CD4-positive, alpha-beta T cell treated with Interleukin-15 for 4 hours (primary cell): Measurements from ENCODE around the gene SORBS2.
"Not testable (repeated sequence)": the region's sequence is repeated elsewhere in the genome, so short reads cannot be mapped to it uniquely, and the experiment has no call there.

ENCODE experiments used
- DNase-seq: peaks from one replicate; pipeline ENCODE4 v3.0.0-alpha.2; 2020; ENCODE audit warnings: low spot score

SORBS2 gene

GRCh38 chr4:185811509-185812364, at the start of gene SORBS2:
Gene SORBS2, minus strand, starts transcription at chr4:185812194. Its CDS starts 121,623 bp downstream, at chr4:185690571.
- no peak for DNase-seq

GRCh38 chr4:185859111-185859510, 47.1 kb upstream of the SORBS2 start:
- no peak for DNase-seq

GRCh38 chr4:185857561-185857960, 45.6 kb upstream of the SORBS2 start:
- not testable (repeated sequence) for DNase-seq

- no peak for DNase-seq
Measured at GRCh38 chr4:185853841-185854240, 41.8 kb upstream of the SORBS2 start.

GRCh38 chr4:185852961-185853360, 41.0 kb upstream of the SORBS2 start:
- DNase-seq = no peak

- DNase-seq = no peak
Measured at GRCh38 chr4:185849664-185850550, 37.9 kb upstream of the SORBS2 start.

GRCh38 chr4:185847352-185848097, 35.5 kb upstream of the SORBS2 start:
- DNase-seq = no peak

GRCh38 chr4:185846505-185847150, 34.6 kb upstream of the SORBS2 start:
- no peak for DNase-seq

GRCh38 chr4:185845966-185846365, 34.0 kb upstream of the SORBS2 start:
- no peak for DNase-seq

- DNase-seq = no peak
Measured at GRCh38 chr4:185841451-185841850, 29.5 kb upstream of the SORBS2 start.

GRCh38 chr4:185840953-185841352, 29.0 kb upstream of the SORBS2 start:
- DNase-seq = no peak

GRCh38 chr4:185840201-185840600, 28.2 kb upstream of the SORBS2 start:
- no peak for DNase-seq

GRCh38 chr4:185839770-185840169, 27.8 kb upstream of the SORBS2 start:
- no peak for DNase-seq

GRCh38 chr4:185839194-185839712, 27.3 kb upstream of the SORBS2 start:
- DNase-seq = no peak

- DNase-seq = no peak
Measured at GRCh38 chr4:185838514-185839193, 26.7 kb upstream of the SORBS2 start.

GRCh38 chr4:185838104-185838452, 26.1 kb upstream of the SORBS2 start:
- no peak for DNase-seq

GRCh38 chr4:185837415-185838103, 25.6 kb upstream of the SORBS2 start:
- no peak for DNase-seq

GRCh38 chr4:185836241-185837084, 24.5 kb upstream of the SORBS2 start:
- DNase-seq = no peak

- DNase-seq = no peak
Measured at GRCh38 chr4:185835814-185836213, 23.8 kb upstream of the SORBS2 start.
